ENCODE measurements around the gene ATXN1.
"Not testable (repeated sequence)": the region's sequence is repeated elsewhere in the genome, so short reads cannot be mapped to it uniquely, and the experiment has no call there.

Gene ATXN1

GRCh38 chr6:16760516-16761470 is at the start of gene ATXN1:
Gene ATXN1, minus strand, starts transcription at chr6:16761460.
- peak; percentile 63 for DNase-seq

GRCh38 chr6:16810411-16810810 is 49.2 kb upstream of the ATXN1 start:
- peak; percentile 29 for DNase-seq

- DNase-seq = no peak
These were observed 48.6 kb upstream of the ATXN1 start for GRCh38 chr6:16809753-16810358.

GRCh38 chr6:16807956-16808355 is 46.7 kb upstream of the ATXN1 start:
- no peak for DNase-seq

- DNase-seq = no peak
These were observed 45.1 kb upstream of the ATXN1 start for GRCh38 chr6:16806363-16806762.

- DNase-seq = no peak
These were observed 44.1 kb upstream of the ATXN1 start for GRCh38 chr6:16805243-16805950.

GRCh38 chr6:16804546-16805242 is 43.4 kb upstream of the ATXN1 start:
- peak; percentile 24 for DNase-seq

GRCh38 chr6:16803294-16804200 is 42.3 kb upstream of the ATXN1 start:
- DNase-seq = no peak

GRCh38 chr6:16802071-16802470 is 40.8 kb upstream of the ATXN1 start:
- no peak for DNase-seq

- DNase-seq = peak; percentile 57
These were observed 39.7 kb upstream of the ATXN1 start for GRCh38 chr6:16800942-16801341.

- peak; percentile 51 for DNase-seq
These were observed 39.1 kb upstream of the ATXN1 start for GRCh38 chr6:16800341-16800740.

GRCh38 chr6:16799279-16800193 is 38.3 kb upstream of the ATXN1 start:
- no peak for DNase-seq

- DNase-seq = no peak
These were observed 32.7 kb upstream of the ATXN1 start for GRCh38 chr6:16793828-16794412.

GRCh38 chr6:16789329-16790038 is 28.2 kb upstream of the ATXN1 start:
- DNase-seq = no peak

- DNase-seq = no peak
These were observed 25.9 kb upstream of the ATXN1 start for GRCh38 chr6:16787128-16787682.

- DNase-seq = no peak
These were observed 24.2 kb upstream of the ATXN1 start for GRCh38 chr6:16785496-16785895.

GRCh38 chr6:16784957-16785356 is 23.7 kb upstream of the ATXN1 start:
- not testable (repeated sequence) for DNase-seq

- DNase-seq = no peak
These were observed 22.8 kb upstream of the ATXN1 start for GRCh38 chr6:16783952-16784565.

GRCh38 chr6:16783509-16783908 is 22.2 kb upstream of the ATXN1 start:
- DNase-seq = no peak
